ENCODE data around the gene AIRE.

Gene AIRE

DNA sequence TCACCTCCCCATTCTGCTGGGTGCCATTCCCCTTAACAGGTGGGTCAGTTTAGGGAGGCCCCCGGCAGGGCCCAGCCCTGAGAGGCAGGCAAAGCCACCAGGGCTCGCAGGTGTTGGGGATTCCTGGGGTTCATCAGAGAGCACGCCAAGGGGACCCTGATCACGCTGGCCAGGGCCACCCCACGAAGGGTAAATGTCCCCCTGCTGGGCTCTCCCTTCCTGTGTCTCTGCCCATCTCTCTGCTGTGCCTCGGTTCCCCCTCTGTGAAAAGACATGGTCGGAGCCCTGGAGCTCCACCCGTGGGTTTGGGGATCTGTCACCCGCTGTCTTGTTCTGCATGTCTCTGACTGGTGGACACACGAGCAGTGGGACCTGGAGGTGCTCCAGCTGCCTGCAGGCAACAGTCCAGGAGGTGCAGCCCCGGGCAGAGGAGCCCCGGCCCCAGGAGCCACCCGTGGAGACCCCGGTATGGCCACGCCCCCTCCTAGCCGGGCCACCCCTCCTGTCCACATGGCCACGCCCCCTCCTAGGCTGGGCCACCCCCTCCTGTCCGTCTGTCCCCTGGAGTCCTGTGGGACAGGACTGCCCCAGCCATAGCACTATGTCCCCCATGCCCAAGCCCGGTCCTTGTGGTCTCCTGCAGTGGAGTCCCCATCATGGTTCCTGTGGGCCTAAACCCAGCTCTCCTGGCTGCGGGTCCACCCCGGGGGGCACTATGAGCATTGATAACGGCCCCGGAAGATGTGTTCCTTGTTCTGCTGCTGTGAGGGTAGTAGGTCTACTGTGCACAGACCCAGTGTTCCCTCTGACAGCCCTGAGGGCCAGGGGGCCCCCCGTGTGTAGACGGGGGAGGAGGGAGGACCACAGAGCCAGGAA, 6.5 kb downstream of the AIRE start:
- no peak for DNase-seq (ENCODE audit: extremely low read depth, low read depth)

DNA sequence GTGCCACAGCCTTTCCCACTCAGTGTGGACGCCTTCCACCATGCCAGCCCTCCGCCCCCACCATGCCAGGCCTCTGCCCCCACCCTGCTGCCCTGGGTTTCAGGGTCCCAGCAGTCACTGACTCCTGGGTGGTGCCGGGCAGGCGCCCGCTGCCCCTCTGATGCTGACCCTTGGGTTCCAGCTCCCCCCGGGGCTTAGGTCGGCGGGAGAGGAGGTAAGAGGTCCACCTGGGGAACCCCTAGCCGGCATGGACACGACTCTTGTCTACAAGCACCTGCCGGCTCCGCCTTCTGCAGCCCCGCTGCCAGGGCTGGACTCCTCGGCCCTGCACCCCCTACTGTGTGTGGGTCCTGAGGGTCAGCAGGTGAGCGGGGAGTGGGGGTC, 7.1 kb downstream of the AIRE start:
- TF ChIP-seq, protein P1, sequence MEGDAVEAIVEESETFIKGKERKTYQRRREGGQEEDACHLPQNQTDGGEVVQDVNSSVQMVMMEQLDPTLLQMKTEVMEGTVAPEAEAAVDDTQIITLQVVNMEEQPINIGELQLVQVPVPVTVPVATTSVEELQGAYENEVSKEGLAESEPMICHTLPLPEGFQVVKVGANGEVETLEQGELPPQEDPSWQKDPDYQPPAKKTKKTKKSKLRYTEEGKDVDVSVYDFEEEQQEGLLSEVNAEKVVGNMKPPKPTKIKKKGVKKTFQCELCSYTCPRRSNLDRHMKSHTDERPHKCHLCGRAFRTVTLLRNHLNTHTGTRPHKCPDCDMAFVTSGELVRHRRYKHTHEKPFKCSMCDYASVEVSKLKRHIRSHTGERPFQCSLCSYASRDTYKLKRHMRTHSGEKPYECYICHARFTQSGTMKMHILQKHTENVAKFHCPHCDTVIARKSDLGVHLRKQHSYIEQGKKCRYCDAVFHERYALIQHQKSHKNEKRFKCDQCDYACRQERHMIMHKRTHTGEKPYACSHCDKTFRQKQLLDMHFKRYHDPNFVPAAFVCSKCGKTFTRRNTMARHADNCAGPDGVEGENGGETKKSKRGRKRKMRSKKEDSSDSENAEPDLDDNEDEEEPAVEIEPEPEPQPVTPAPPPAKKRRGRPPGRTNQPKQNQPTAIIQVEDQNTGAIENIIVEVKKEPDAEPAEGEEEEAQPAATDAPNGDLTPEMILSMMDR (IDR thresholded peaks at IDR 0.05; ENCODE audit: low read depth, low read length): no peak
- no peak for DNase-seq (ENCODE audit: extremely low read depth, low read depth)

More for the DNA sequence above, 6.5 kb downstream of the AIRE start:
- TF ChIP-seq, protein P1 (IDR thresholded peaks at IDR 0.05; ENCODE audit: low read depth, low read length): no peak

DNA sequence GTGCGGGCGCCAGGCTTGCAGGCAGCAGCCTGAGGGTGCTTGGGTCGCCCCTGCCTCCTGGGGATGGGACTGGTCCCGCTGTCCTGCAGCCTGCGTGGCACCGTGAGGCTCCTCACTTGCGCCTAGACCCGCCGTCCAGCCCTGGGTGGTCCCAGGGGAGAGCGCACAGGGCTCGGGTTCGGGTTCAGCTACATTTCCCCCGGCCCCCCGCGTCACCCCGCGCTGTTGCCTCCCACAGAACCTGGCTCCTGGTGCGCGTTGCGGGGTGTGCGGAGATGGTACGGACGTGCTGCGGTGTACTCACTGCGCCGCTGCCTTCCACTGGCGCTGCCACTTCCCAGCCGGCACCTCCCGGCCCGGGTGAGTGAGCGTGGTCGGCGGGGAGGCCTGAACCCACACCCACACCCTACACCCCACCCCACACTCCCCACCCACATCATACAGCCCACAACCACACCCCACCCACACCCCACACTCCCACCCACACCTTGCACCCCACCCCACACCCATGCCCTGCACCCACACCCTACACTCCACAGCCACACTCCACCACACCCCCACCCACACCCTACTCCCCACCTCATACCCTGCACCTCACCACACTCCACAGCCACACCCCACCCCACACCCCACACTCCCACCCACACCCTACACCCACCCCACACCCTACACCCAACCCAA, 8.0 kb downstream of the AIRE start:
- TF ChIP-seq, protein P1 (IDR thresholded peaks at IDR 0.05; ENCODE audit: low read depth, low read length): no peak
- no peak for DNase-seq (ENCODE audit: extremely low read depth, low read depth)

DNA sequence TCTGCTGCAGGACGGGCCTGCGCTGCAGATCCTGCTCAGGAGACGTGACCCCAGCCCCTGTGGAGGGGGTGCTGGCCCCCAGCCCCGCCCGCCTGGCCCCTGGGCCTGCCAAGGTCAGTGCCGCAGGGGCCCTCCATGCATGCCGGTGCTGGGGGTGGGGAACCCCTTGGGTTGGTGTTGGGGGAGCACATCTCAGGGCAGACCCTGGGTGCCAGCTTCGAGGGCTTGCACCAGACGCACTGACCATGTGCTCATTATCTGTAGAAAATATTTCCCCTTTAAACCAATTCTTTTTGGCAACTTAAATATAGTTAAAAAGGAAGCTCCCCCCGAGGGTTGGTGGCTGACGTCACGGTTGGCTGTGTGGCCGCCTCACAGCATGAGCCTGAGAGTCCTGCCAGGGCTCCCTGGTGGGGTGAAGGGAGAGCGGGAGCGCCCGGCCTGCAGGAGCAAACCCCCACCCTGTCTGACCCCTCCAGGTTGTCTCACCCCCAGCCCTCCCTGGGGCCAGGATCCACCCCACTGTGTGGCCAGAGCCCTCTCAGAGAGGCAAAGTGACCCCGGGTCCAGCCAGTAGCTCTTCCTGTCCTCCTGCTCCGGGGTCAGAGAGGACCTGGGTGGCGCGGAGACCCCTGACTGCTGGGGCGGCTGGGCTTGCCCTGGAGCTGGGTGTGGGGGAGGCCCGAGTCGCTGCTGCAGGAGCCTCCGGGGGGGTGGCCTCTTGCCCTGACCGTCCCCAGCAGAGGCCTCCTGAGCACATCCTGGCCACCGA, 8.9 kb downstream of the AIRE start:
- DNase-seq (ENCODE audit: extremely low read depth, low read depth): no peak
- TF ChIP-seq, protein P1 (IDR thresholded peaks at IDR 0.05; ENCODE audit: low read depth, low read length): no peak

DNA sequence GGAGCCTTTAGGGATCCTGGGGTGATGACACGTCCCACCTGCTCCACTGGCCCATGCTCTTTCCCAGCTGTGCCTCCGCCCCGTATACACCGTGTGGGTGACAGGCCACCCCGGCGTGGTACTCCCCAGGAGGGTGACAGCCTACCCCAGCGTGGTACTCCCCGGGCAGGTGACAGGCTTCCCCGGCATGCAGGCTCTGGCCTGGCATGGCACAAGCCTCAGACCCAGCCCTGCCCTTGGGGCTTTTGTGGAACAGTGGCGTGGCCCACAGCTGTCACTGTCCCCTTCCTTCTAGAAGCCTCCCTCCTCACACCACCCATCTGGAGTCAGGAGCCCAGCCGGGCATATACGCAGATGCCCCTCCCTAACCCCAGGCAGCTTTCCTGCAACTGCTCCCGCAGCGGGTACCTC, 9.5 kb downstream of the AIRE start:
- TF ChIP-seq, protein P1 (IDR thresholded peaks at IDR 0.05; ENCODE audit: low read depth, low read length): no peak
- DNase-seq (ENCODE audit: extremely low read depth, low read depth): no peak

DNA sequence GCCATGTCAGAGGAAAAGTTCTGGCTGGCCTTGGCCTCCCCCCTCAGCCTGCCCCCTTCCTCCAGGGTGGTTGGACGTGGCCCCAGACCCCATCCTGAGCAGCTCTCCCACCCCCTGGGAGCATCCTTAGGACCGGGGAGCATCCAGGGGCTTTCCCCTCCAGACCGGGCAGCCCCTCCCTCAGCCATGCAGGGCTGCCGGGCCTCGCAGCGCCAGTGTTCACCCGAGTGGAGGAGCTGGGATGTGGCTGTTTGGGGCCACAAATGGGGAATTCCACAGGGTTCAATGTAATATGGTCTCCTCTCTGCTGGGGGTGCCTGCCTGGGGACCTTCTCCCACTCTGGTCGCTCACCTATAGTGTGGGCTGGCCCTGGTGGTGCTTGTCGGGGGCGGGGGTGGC, 10.0 kb downstream of the AIRE start:
- TF ChIP-seq, protein P1 (IDR thresholded peaks at IDR 0.05; ENCODE audit: low read depth, low read length): no peak
- no peak for DNase-seq (ENCODE audit: extremely low read depth, low read depth)

Data from AG09319 (cell line).